GM12878 (cell line): ENCODE measurements around the gene FAM76A. TPM values are rescaled to one million over a fixed set of nuclear protein-coding genes. Genes with fewer than 3 reads are reported as not detected.

Source experiments
- ATAC-seq: fragments of 200-7000 bp; cut with Tn5 transposase; 3 replicates; pipeline ENCODE4 v1.9.1; 2020; ENCODE audit warnings: mild to moderate bottlenecking, moderate library complexity
- BruUV-seq: library from RNA; stranded (reverse); fragments of 400-500 nt; replicated peaks from 2 replicates; lab custom pipeline; 2021; lab: Mats Ljungman, UMichigan
- CTCF ChIA-PET: fragments of 300-600 bp; sonication (Branson Sonifier 250); formaldehyde crosslinking; extraction: SDS; loops from one replicate; lab custom pipeline; 2021; ENCODE audit warnings: inconsistent platforms; lab: Yijun Ruan, JAX
- POLR2A ChIA-PET: fragments of 350-600 bp; formaldehyde crosslinking; extraction: SDS; loops from one replicate; lab custom pipeline; 2021; ENCODE audit warnings: inconsistent platforms; lab: Charles Lee
- RAD21 ChIA-PET: fragments of 300-600 bp; sonication (Branson Sonifier 250); formaldehyde crosslinking; loops from one replicate; lab custom pipeline; 2023; ENCODE audit warnings: antibody characterized with exemption; ENCODE audit not compliant: unreplicated experiment; lab: Charles Lee
- SMC1A ChIA-PET: fragments of 300-600 bp; sonication (Branson Sonifier 250); formaldehyde crosslinking; loops from one replicate; lab custom pipeline; 2023; ENCODE audit not compliant: unreplicated experiment, uncharacterized antibody; lab: Charles Lee
- DNase-seq: peaks from one replicate; pipeline ENCODE4 v3.0.0-alpha.2; 2011; ENCODE audit warnings: low read depth, low spot score
- FAIRE-seq: peaks from 3 replicates; lab custom pipeline; 2011; peaks lifted over from hg19 to GRCh38; lab: Jason Lieb, UNC
- H2AFZ ChIP-seq: 2 replicates; pipeline ENCODE4 v1.6.0; 2011; ENCODE audit warnings: low read depth, low read length, control low read depth; ENCODE audit not compliant: control insufficient read depth
- H3K27ac ChIP-seq: 2 replicates; pipeline ENCODE4 v1.5.1; 2011; ENCODE audit warnings: control low read depth; ENCODE audit not compliant: control insufficient read depth, insufficient read depth
- H3K27me3 ChIP-seq, 2 experiments: replicated peaks in 1 of 2; 2 replicates each; pipeline versions ENCODE4 v1.6.0 to v1.6.1; 2011; ENCODE audit warnings: low read length in 1 of 2; ENCODE audit not compliant: control insufficient read depth in 2 of 2, insufficient read depth in 2 of 2
- H3K36me3 ChIP-seq, 2 experiments: 2 replicates each; pipeline ENCODE4 v1.5.1; 2011; ENCODE audit warnings: low read length in 1 of 2; ENCODE audit not compliant: control insufficient read depth in 2 of 2, insufficient read depth in 2 of 2
- H3K4me1 ChIP-seq: 2 replicates; pipeline ENCODE4 v1.6.1; 2011; ENCODE audit warnings: mild to moderate bottlenecking, low read length, moderate library complexity, mixed read lengths; ENCODE audit not compliant: control insufficient read depth, insufficient read depth
- H3K4me2 ChIP-seq: 2 replicates; pipeline ENCODE4 v1.6.0; 2011; ENCODE audit warnings: control low read depth; ENCODE audit not compliant: control insufficient read depth, insufficient read depth
- H3K4me3 ChIP-seq: fragments of 200-600 bp; sonication (generic); 2 replicates; pipeline ENCODE4 v1.5.1; 2016
- H3K79me2 ChIP-seq: 2 replicates; pipeline ENCODE4 v1.6.0; 2011; ENCODE audit warnings: low read length; ENCODE audit not compliant: control insufficient read depth, insufficient read depth
- H3K9ac ChIP-seq: 2 replicates; pipeline ENCODE4 v1.8.0; 2011; ENCODE audit warnings: low read length, control low read depth, mixed read lengths; ENCODE audit not compliant: control insufficient read depth, insufficient read depth
- H3K9me3 ChIP-seq: replicated peaks from 3 replicates; pipeline ENCODE4 v1.5.1; 2011; ENCODE audit warnings: mild to moderate bottlenecking, low read length; ENCODE audit not compliant: control insufficient read depth, insufficient read depth
- H4K20me1 ChIP-seq: 2 replicates; pipeline ENCODE4 v1.6.0; 2011; ENCODE audit not compliant: control insufficient read depth, insufficient read depth
- BCL11A ChIP-seq: IDR thresholded peaks from 2 replicates; pipeline ENCODE4 v1.6.1; 2011; ENCODE audit warnings: low read depth, low read length
- CBFB ChIP-seq: IDR thresholded peaks from 2 replicates; pipeline ENCODE4 v1.6.1; 2016; ENCODE audit warnings: antibody characterized with exemption, low read depth
- CTCF ChIP-seq, 3 experiments: IDR thresholded peaks in 2 of 3; conservative IDR thresholded peaks in 1 of 3; 2 replicates each; pipeline ENCODE4 v1.5.1; 2011; ENCODE audit warnings: low read depth in 3 of 3, low read length in 3 of 3, mild to moderate bottlenecking in 3 of 3, control low read depth in 2 of 3, moderate library complexity in 2 of 3, inconsistent platforms in 1 of 3, mixed read lengths in 1 of 3; ENCODE audit not compliant: control insufficient read depth in 2 of 3, insufficient read depth in 1 of 3; ENCODE audit errors: extremely low read depth in 1 of 3
- ESRRA ChIP-seq: IDR thresholded peaks from 2 replicates; pipeline ENCODE4 v1.6.1; 2012; ENCODE audit warnings: mild to moderate bottlenecking, low read length, improper control_type of control experiment
- IKZF1 ChIP-seq: fragments of 450-650 bp; conservative IDR thresholded peaks from 2 replicates; pipeline ENCODE4 v1.6.1; 2017; ENCODE audit warnings: antibody characterized with exemption, mild to moderate bottlenecking
- JUNB ChIP-seq: IDR thresholded peaks from 2 replicates; pipeline ENCODE4 v1.6.1; 2016; ENCODE audit warnings: antibody characterized with exemption, mild to moderate bottlenecking
- MEF2A ChIP-seq: IDR thresholded peaks from 2 replicates; pipeline ENCODE4 v1.6.1; 2011; ENCODE audit warnings: low read depth, mild to moderate bottlenecking, low read length, moderate library complexity; ENCODE audit not compliant: insufficient read depth
- NRF1 ChIP-seq: conservative IDR thresholded peaks from 2 replicates; pipeline ENCODE4 v1.6.1; 2011; ENCODE audit warnings: mild to moderate bottlenecking, low read depth, low read length, improper control_type of control experiment
- POLR2AphosphoS2 ChIP-seq: IDR thresholded peaks from 2 replicates; pipeline ENCODE4 v1.6.1; 2011; ENCODE audit warnings: low read depth, mild to moderate bottlenecking, low read length, improper control_type of control experiment, moderate library complexity
- POLR2AphosphoS5 ChIP-seq: IDR thresholded peaks from 2 replicates; pipeline ENCODE4 v1.6.1; 2011; ENCODE audit warnings: mild to moderate bottlenecking, low read length, inconsistent platforms
- RUNX3 ChIP-seq: IDR thresholded peaks from 2 replicates; pipeline ENCODE4 v1.6.1; 2012; ENCODE audit warnings: low read length, inconsistent platforms
- SP1 ChIP-seq: IDR thresholded peaks from one replicate; pipeline ENCODE4 v1.6.1; 2011; ENCODE audit warnings: low read depth, low read length
- STAT1 ChIP-seq: fragments of 450-650 bp; conservative IDR thresholded peaks from 2 replicates; pipeline ENCODE4 v1.6.1; 2014; ENCODE audit warnings: antibody characterized with exemption, mild to moderate bottlenecking
- TCF12 ChIP-seq: IDR thresholded peaks from 2 replicates; pipeline ENCODE4 v1.6.1; 2011; ENCODE audit warnings: low read depth, mild to moderate bottlenecking, low read length
- ZNF217 ChIP-seq: fragments of 450-650 bp; IDR thresholded peaks from 2 replicates; pipeline ENCODE4 v1.6.1; 2017; ENCODE audit warnings: antibody characterized with exemption, mild to moderate bottlenecking
- WGBS: methylation state at CpG from one replicate; pipeline ENCODE4 v1.1.6; 2016; ENCODE audit warnings: low lambda C conversion rate; ENCODE audit not compliant: insufficient replicate concordance, insufficient coverage; ENCODE audit errors: missing lambda C conversion rate; 5-methylcytosine and 5-hydroxymethylcytosine counted together
- in situ Hi-C: fragments of 300-500 bp; cut with MboI; formaldehyde crosslinking; loops from 9 replicates; pipeline ENCODE4 v1.14.3; 2018; ENCODE audit warnings: mixed read lengths
- intact Hi-C: fragments of 100-400 bp; cut with micrococcal nuclease; formaldehyde crosslinking; loops from one replicate; pipeline ENCODE4 v1.14.2; 2022; ENCODE audit not compliant: unreplicated experiment
- polyA plus RNA-seq, 11 experiments: library from polyadenylated mRNA; depleted of rRNA in 4 of 11; unstranded in 6 of 11; stranded (reverse) in 5 of 11; fragments of >200 nt; fragmentation: Nextera tagmentation in 4 of 11; fragmentation: Illumina TruSeq in 1 of 11; extraction: Ambion mirVana in 4 of 11; extraction: Trizol in 1 of 11; gene quantifications; 1 replicate in 1 of 11; 2 replicates in 10 of 11; pipeline versions ENCODE4 v1.2.1 to v1.2.3, GENCODE V29; 2011 to 2016; ENCODE audit warnings: inconsistent platforms in 2 of 11, missing spikeins in 2 of 11, low read depth in 1 of 11
- total RNA-seq, 4 experiments: library from RNA; depleted of rRNA in 3 of 4; stranded (reverse); fragments of >200 nt in 3 of 4; fragmentation: Illumina TruSeq in 1 of 4; extraction: Trizol in 1 of 4; gene quantifications; 2 replicates each; pipeline versions ENCODE4 v1.2.1 to v1.2.3, GENCODE V29; 2013 to 2021

Gene FAM76A
- total and polyA plus RNA-seq, 10 of the 15 experiments (the other 5 are each of a cell fraction or from before 2014, with no cell fraction given): 5.4 to 13.4 (median 7.6) TPM

GRCh38 chr1:27755865-27756264 lies 30.1 kb downstream of the FAM76A start:
- ChIA-PET SMC1A (interaction anchor here (1.5 kb wide), 1 partner anchor 23 kb away, joined by 3 read pairs; no protein-coding TSS in a partner anchor), CTCF (no interaction called here), RAD21 (no interaction called here), POLR2A (no interaction called here)
- 86% methylated on average over 4 of the region's 4 CpGs for WGBS
- intact Hi-C loops (no loop called here), in situ Hi-C loops (no loop called here)
- H3K27me3 ChIP-seq: no peaks in the 10 kb centered on the region
- H3K79me2 ChIP-seq: no peaks in the 10 kb centered on the region
- ATAC-seq (no peak), DNase-seq (no peak), FAIRE-seq (no peak)
- TF ChIP-seq ESRRA: no peak
- TF ChIP-seq SP1: no peak
- TF ChIP-seq IKZF1: no peak
- TF ChIP-seq RUNX3: no peak
- no peak for TF ChIP-seq TCF12
- TF ChIP-seq POLR2AphosphoS2: no peak
- no peak for TF ChIP-seq MEF2A
- no peak for TF ChIP-seq ZNF217
- TF ChIP-seq CTCF (IDR thresholded peaks at IDR 0.05 in 2 of 3, conservative IDR thresholded peaks at IDR 0.05 in 1 of 3; ENCODE audit: control insufficient read depth in 2 of 3, extremely low read depth in 1 of 3, insufficient read depth in 1 of 3, low read depth in 3 of 3, low read length in 3 of 3): no peak
- no peak for TF ChIP-seq BCL11A
- TF ChIP-seq JUNB: no peak
- no peak for TF ChIP-seq CBFB
- no peak for TF ChIP-seq POLR2AphosphoS5
- no peak for TF ChIP-seq NRF1
- no peak for TF ChIP-seq STAT1
- H3K36me3 ChIP-seq: 0 out of 4 replicates have a peak, but pooled peaks cover 0 to 5% of the 10 kb centered on the region in 2 experiments
- H4K20me1 ChIP-seq: no peaks in the 10 kb centered on the region
- no peak overlapping the region for H3K27ac ChIP-seq
- H2AFZ ChIP-seq: no peak overlapping the region
- no peaks in the 10 kb centered on the region for H3K9me3 ChIP-seq
- no peak overlapping the region for H3K9ac ChIP-seq
- BruUV-seq: no TSS peak
- no peak overlapping the region for H3K4me2 ChIP-seq
- no peak overlapping the region for H3K4me3 ChIP-seq
- H3K4me1 ChIP-seq: peaks cover 11% of the 10 kb centered on the region
